Aorta (tissue), 5 donors: ENCODE data around the gene TREX2. TPM values are rescaled to one million over a fixed set of nuclear protein-coding genes. Genes with fewer than 3 reads are reported as not detected.
A peak's percentile ranks its signal among the peaks of the same experiment; 100 is the strongest.

ENCODE experiments used
- ATAC-seq: fragments of 200-7000 bp; cut with Tn5 transposase; one replicate; pipeline ENCODE4 v1.9.1; 2022; ENCODE audit warnings: moderate library complexity; ENCODE audit not compliant: low FRiP score
- DNase-seq, 2 donors: peaks; one replicate each; pipeline ENCODE4 v3.0.0-alpha.2; 2020
- H3K27ac ChIP-seq, 2 donors: one replicate each; pipeline ENCODE4 v1.5.1; 2013; ENCODE audit warnings: low read length in 2 of 2, mild to moderate bottlenecking in 2 of 2, moderate library complexity in 2 of 2, control low read depth in 1 of 2, inconsistent platforms in 1 of 2, low read depth in 1 of 2
- H3K27me3 ChIP-seq, 2 donors: one replicate each; pipeline ENCODE4 v1.6.1; 2013; ENCODE audit warnings: control low read depth in 1 of 2, low read length in 1 of 2, mild to moderate bottlenecking in 1 of 2, moderate library complexity in 1 of 2; ENCODE audit not compliant: insufficient read depth in 2 of 2, control insufficient read depth in 1 of 2
- H3K36me3 ChIP-seq, 2 donors: one replicate each; pipeline ENCODE4 v1.6.1; 2013; ENCODE audit warnings: control low read depth in 1 of 2, low read length in 1 of 2, mild to moderate bottlenecking in 1 of 2; ENCODE audit not compliant: insufficient read depth in 2 of 2, control insufficient read depth in 1 of 2
- H3K4me1 ChIP-seq, 2 donors: one replicate each; pipeline ENCODE4 v1.6.1; 2013; ENCODE audit warnings: low read length in 2 of 2, control low read depth in 1 of 2, mild to moderate bottlenecking in 1 of 2, moderate library complexity in 1 of 2; ENCODE audit not compliant: insufficient read depth in 2 of 2, control insufficient read depth in 1 of 2
- H3K4me3 ChIP-seq, 2 donors: one replicate each; pipeline ENCODE4 v1.5.1; 2013; ENCODE audit warnings: low read length in 2 of 2, control low read depth in 1 of 2, mild to moderate bottlenecking in 1 of 2
- H3K9me3 ChIP-seq: one replicate; pipeline ENCODE4 v1.6.1; 2013; ENCODE audit warnings: mild to moderate bottlenecking, low read length; ENCODE audit not compliant: control insufficient read depth
- WGBS, 2 donors: extraction: QIAGEN DNeasy Blood & Tissue Kit; methylation state at CpG; one replicate each; pipeline ENCODE4 v1.1.7; 2013; 5-methylcytosine and 5-hydroxymethylcytosine counted together
- intact Hi-C, 2 donors: fragments of 100-400 bp; cut with DNase I; formaldehyde crosslinking; loops; one replicate each; pipeline versions ENCODE4 v1.14.2 to v1.15.0; 2022
- polyA plus RNA-seq, 2 donors: library from polyadenylated mRNA; stranded (reverse); fragments of 200-250 nt; gene quantifications; one replicate each; pipeline ENCODE4 v1.2.3, GENCODE V29; 2013
- total RNA-seq, 2 donors: library from RNA; stranded (reverse); fragmentation: NEBNext Ultra II Directional; extraction: Animal tissue kit (Norgen Biotek cat#: 25700); gene quantifications; one replicate each; pipeline ENCODE4 v1.2.1, GENCODE V29; 2021
- donor health status: healthy with polysubstance abuse.
- donor health status: Bipolar disorder and iron deficiency.
- donor health status: DM: no; HTN: no; CAD: no.
- donor health status: DM: no; HTN: no; CAD: no.
- donor health status: DM: yes; HTN: yes; CAD: no.

Gene TREX2
- total and polyA plus RNA-seq, 4 donors: 1.4 to 39.1 (median 4.5) TPM; not detected in 1

GRCh38 chrX:153446636-153446936 is 730 bp upstream of the TREX2 start:
- intact Hi-C loops: no loop called here
- peak; percentile 4 for ATAC-seq

GRCh38 chrX:153445106-153445855 is 575 bp downstream of the TREX2 start:
- Histone ChIP-seq H3K4me1 (no peaks in the 10 kb centered on the region), H3K36me3 (peaks cover 0 to 1% of the 10 kb centered on the region in 2 donors), H3K9me3 (no peaks in the 10 kb centered on the region), H3K4me3 (no peak overlapping the region), H3K27ac (no peak overlapping the region), H3K27me3 (no peaks in the 10 kb centered on the region)
- intact Hi-C loops: no loop called here
- ATAC-seq (no peak), DNase-seq (peak in 1 of 2 donors; percentile 74)
- 88 to 89% methylated on average over 35 of the region's 35 CpGs for WGBS, 2 donors

More at GRCh38 chrX:153446636-153446936, 730 bp upstream of the TREX2 start:
- H3K4me3 ChIP-seq: no peak overlapping the region
- 74 to 77% methylated on average over 10 of the region's 10 CpGs for WGBS, 2 donors
- no peaks in the 10 kb centered on the region for H3K9me3 ChIP-seq
- no peaks in the 10 kb centered on the region for H3K27me3 ChIP-seq
- no peak overlapping the region for H3K27ac ChIP-seq
- H3K36me3 ChIP-seq: peaks cover 0 to 1% of the 10 kb centered on the region in 2 donors
- H3K4me1 ChIP-seq: no peaks in the 10 kb centered on the region
- peak in 1 of 2 donors; percentile 65 for DNase-seq

- no peaks in the 10 kb centered on the region for H3K36me3 ChIP-seq
- whole genome bisulfite sequencing, 2 donors: 87 to 88% methylated on average over 37 of the region's 37 CpGs
- H3K27me3 ChIP-seq: no peaks in the 10 kb centered on the region
- intact Hi-C loops: no loop called here
- ATAC-seq (no peak), DNase-seq (peak in 1 of 2 donors; percentile 71)
- H3K27ac ChIP-seq: no peak overlapping the region
- H3K4me3 ChIP-seq: no peak overlapping the region
- H3K4me1 ChIP-seq: no peaks in the 10 kb centered on the region
- no peaks in the 10 kb centered on the region for H3K9me3 ChIP-seq
These were observed 1.4 kb downstream of the TREX2 start for GRCh38 chrX:153444333-153445011.

- Histone ChIP-seq H3K4me1 (no peaks in the 10 kb centered on the region), H3K4me3 (no peak overlapping the region), H3K9me3 (no peaks in the 10 kb centered on the region), H3K27me3 (no peaks in the 10 kb centered on the region), H3K36me3 (no peaks in the 10 kb centered on the region), H3K27ac (no peak overlapping the region)
- ATAC-seq: peak; percentile 8
- DNase-seq: peak in 1 of 2 donors; percentile 72
- intact Hi-C loops: no loop called here
- 85 to 91% methylated on average over 25 of the region's 25 CpGs for WGBS, 2 donors
These were observed 2.2 kb downstream of the TREX2 start for GRCh38 chrX:153443476-153444332.

GRCh38 chrX:153442463-153442862 is 3.4 kb downstream of the TREX2 start:
- DNase-seq (peak in 1 of 2 donors; percentile 23), ATAC-seq (no peak)
- 73 to 76% methylated on average over 5 of the region's 5 CpGs for WGBS, 2 donors
- Histone ChIP-seq H3K4me1 (no peaks in the 10 kb centered on the region), H3K27me3 (no peaks in the 10 kb centered on the region), H3K9me3 (no peaks in the 10 kb centered on the region), H3K4me3 (no peak overlapping the region), H3K36me3 (no peaks in the 10 kb centered on the region), H3K27ac (no peak overlapping the region)
- intact Hi-C loops: no loop called here

- Histone ChIP-seq H3K36me3 (no peaks in the 10 kb centered on the region), H3K9me3 (no peaks in the 10 kb centered on the region), H3K27ac (no peak overlapping the region), H3K27me3 (no peaks in the 10 kb centered on the region), H3K4me3 (no peak overlapping the region), H3K4me1 (no peaks in the 10 kb centered on the region)
- intact Hi-C loops: no loop called here
- ATAC-seq (no peak), DNase-seq (peak in 1 of 2 donors; percentile 34)
- 60 to 75% methylated on average over 9 of the region's 9 CpGs for WGBS, 2 donors
These were observed 3.9 kb downstream of the TREX2 start for GRCh38 chrX:153441981-153442380.

- Histone ChIP-seq H3K9me3 (no peaks in the 10 kb centered on the region), H3K4me1 (no peaks in the 10 kb centered on the region), H3K4me3 (no peak overlapping the region), H3K36me3 (no peaks in the 10 kb centered on the region), H3K27ac (no peak overlapping the region), H3K27me3 (no peaks in the 10 kb centered on the region)
- DNase-seq: peak in 1 of 2 donors; percentile 9
- intact Hi-C loops: no loop called here
- ATAC-seq: no peak
- 44 to 74% methylated on average over 7 of the region's 7 CpGs for WGBS, 2 donors
These were observed 4.6 kb downstream of the TREX2 start for GRCh38 chrX:153441296-153441695.

GRCh38 chrX:153440556-153441135 is 5.2 kb downstream of the TREX2 start:
- no peak overlapping the region for H3K27ac ChIP-seq
- WGBS, 2 donors: 62 to 66% methylated on average over 13 of the region's 13 CpGs
- no peaks in the 10 kb centered on the region for H3K9me3 ChIP-seq
- DNase-seq (peak in 1 of 2 donors; percentile 42), ATAC-seq (no peak)
- no peaks in the 10 kb centered on the region for H3K36me3 ChIP-seq
- H3K4me3 ChIP-seq: no peak overlapping the region
- H3K4me1 ChIP-seq: no peaks in the 10 kb centered on the region
- intact Hi-C loops: no loop called here
- H3K27me3 ChIP-seq: no peaks in the 10 kb centered on the region
